ENCODE results near the gene LTBP2.

GRCh38 chr14:74569806-74570591 is 42.0 kb downstream of the LTBP2 start:
- TF ChIP-seq CTCF (IDR thresholded peaks at IDR 0.05; ENCODE audit: low read depth, low read length, poor library complexity, severe bottlenecking) = no peak
- TF ChIP-seq EZH2phosphoT487 (IDR thresholded peaks at IDR 0.05; ENCODE audit: borderline replicate concordance, low read length) = no peak

Measured in DOHH2 (cell line).